GM18858 (cell line): Measurements from ENCODE around the gene CLEC4A.
"Not testable (repeated sequence)": the region's sequence is repeated elsewhere in the genome, so short reads cannot be mapped to it uniquely, and the experiment has no call there.

ENCODE experiments used
- ATAC-seq: cut with Tn5 transposase; IDR thresholded peaks from one replicate; pipeline ENCODE4 v1.9.1; 2021; ENCODE audit not compliant: unreplicated experiment

Gene CLEC4A

GRCh38 chr12:8133636-8134397, 10.4 kb downstream of the CLEC4A start:
- not testable (repeated sequence) for ATAC-seq

GRCh38 chr12:8134398-8134930, 11.0 kb downstream of the CLEC4A start:
- not testable (repeated sequence) for ATAC-seq

DNA sequence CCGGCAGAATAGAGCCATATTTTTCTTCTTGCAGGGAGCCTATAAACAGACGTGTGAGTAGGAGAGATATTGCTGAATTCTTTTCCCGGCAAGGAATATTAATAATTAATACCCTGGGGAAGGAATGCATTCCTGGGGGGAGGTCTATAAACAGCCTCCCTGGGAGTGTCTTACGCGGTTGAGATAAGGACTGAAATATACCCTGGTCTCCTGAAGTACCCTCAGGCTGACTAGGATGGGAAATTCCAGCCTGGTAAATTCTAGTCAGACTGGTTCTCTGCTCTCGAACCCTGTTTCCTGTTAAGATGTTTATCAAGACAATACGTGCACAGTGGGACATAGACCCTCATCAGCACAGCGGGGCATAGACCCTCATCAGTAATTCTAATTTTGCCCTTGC, 18.2 kb downstream of the CLEC4A start:
- ATAC-seq = not testable (repeated sequence)

DNA sequence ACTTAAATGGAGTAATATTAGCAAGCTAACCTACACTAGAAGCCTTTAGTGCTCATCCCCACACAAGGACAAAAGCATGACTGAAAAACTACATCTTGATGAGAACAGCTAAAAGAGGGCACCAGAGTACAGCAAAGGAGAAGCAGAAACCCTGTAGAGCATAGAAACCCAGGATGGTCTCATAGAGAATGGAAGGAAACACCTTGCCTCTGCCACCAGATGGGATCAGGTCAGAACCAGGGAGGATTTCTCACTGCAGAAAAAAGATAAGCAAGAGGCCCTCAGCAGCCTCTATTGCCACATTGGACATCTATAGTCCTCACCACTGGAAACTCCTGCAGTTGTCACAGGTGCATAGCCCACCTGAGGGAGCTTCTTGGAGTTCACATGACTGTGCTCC, 19.8 kb downstream of the CLEC4A start:
- ATAC-seq = no peak

DNA sequence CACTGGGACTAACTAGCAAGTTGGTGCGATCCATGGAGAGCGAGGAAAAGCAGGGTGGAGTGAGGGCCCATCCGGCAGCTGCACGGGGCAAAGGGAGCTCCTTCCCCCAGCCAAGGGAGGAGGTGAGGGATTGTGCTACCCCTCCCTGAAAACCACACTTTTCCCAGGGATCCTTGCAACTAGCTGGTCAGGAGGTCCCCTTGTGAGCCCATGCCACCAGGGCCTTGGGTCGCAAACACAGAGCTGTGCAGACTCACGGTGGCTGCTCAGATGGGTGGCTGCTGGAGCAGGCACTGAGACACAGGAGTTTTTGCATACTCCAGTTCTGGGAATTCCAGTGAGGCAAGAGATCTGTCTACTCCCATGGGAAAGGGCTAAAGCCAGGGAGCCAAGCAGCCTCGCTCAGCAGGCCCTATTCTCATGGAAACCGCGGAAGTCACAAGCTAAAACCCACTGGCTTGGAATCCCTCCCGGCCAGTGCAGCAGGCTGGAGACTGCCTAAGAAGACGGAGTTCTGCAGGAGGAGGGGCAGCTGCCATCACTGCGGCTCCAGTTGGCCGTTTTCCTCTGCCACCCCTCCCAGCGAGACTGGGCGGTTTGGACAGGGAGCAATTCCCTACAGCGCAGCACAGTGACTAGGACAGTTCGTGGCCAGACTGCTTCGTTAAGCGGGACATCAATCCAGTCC, 22.5 kb downstream of the CLEC4A start:
- ATAC-seq = no peak

GRCh38 chr12:8146442-8146771, 23.0 kb downstream of the CLEC4A start:
- ATAC-seq = no peak

DNA sequence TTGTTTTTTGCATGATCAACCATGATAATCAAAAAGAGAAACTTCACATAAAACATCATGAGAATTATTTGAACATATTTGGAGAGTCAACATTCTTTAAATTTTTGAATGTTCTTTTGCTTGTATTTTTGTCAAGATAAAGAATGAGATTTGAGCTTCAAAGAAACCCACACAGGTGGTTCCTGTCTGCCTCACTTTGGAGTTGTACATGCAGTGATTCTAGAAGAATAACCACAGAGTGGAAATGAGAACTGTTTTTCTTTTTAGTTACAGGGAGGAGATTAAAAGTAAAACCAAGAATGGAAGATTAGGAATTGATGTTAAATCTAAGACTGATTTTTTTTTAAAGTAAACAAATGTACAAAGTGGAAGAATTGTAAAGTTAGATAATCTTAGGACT, 31.1 kb downstream of the CLEC4A start:
- no peak for ATAC-seq

DNA sequence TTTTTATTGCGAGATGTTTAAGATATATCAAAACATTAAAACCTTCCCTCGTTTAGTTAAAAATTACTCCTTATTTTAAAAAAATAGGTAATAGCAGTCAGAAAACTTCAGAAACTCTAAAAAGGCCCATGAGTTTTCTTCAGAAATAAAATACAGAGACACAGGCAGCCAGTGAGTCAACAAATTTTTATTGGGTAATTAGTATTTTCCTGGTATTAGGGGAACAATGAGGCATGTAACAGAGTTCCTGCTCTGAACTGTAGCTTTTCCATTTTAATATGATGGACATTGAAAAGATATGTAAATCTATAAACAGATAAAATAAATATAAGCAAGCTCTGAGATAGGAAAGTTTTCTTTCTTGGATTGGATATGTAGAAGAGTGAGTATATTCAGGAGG, 33.0 kb downstream of the CLEC4A start:
- ATAC-seq = no peak

DNA sequence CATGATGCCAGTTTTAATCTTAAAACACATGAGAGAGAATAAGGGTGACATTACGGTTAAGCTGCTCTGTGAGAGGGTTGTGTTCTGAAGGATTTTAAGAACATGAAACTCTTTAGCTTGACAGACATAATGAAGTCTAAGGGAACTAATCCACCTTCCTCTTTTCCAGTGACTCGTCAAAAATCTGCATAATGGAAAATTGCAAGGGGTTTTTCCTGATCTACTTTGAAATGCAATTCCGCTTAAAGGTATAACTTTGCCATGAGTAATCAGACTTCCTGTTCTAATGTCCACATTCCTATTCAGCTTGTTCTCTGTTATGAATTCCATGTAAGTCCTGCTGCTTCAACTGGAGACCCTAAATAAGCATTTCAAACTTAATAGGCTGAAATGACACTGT, 33.4 kb downstream of the CLEC4A start, which contains the start of gene ZNF705A:
Gene ZNF705A, plus strand, starts transcription at position 171 of the 400 bp plus-strand sequence. CDS start 15,611 bp downstream, outside the sequence.
- ATAC-seq = no peak

- ATAC-seq = no peak
Observed at GRCh38 chr12:8157484-8158198, 34.2 kb downstream of the CLEC4A start.

DNA sequence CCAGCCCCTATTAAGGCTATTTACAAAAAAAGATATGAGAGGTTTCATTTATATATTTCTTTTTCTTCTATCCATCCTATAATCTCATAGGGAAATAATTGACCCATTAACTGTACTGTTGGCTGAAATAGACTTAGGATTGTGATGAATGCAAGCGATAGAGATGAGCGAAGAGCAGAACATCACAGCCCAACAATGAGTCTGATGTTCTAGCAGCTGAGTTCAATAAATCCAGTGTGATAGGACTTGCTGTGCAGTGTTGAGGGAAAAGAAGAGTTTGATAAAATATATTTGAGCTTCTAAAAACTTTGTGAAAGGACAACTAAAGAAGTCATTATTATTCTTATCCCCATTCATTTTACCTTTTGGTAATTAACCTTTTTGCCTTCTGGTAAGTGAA, 49.5 kb downstream of the CLEC4A start:
- ATAC-seq = not testable (repeated sequence)

DNA sequence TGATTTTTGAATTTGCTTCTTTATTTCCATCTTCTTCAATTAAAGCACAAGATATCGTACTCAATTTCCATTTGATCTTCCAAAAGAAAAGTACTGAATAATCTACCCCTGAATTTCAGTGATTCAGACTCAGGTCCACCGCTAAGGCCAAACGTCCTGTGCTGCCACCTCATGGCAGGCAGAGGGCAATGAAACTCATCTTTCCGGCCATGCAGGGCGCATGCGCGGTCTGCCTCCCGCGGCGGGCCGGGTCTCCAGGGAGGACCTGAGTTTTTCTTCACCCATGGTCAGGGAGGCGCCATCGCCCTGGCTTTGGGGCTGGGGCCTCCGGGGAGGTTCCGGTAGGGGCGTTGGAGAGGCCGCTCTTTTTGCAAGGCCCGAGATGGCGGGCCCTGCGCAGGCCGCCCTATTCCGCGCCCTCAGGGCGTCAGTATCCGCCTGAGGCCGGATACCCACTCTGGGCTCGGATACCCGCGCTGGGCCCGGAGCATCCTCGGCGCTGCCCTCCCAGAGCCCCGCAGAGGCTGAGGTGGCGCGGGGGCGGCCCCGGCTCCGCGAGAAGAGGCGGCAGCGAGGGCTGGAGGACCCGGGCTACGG, 56.7 kb downstream of the CLEC4A start:
- not testable (repeated sequence) for ATAC-seq

GRCh38 chr12:8181271-8181670, 57.9 kb downstream of the CLEC4A start:
- not testable (repeated sequence) for ATAC-seq

DNA sequence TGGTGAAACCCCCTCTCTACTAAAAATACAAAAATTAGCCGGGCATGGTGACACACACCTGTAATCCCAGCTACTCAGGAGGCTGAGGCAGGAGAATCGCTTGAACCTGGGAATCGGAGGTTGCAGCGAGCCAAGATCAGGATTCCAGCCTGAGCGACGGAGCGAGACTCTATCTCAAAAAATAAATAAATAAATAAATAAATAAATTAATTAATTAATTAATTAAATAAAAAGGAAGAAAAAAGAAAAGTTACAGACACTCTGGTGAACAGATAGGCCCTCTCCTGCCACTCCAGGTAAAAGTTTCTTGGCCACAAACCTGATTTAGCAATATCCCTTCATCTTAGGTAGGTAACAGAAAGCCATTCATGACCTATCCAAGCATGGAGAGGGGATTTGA, 59.5 kb downstream of the CLEC4A start:
- ATAC-seq = not testable (repeated sequence)

DNA sequence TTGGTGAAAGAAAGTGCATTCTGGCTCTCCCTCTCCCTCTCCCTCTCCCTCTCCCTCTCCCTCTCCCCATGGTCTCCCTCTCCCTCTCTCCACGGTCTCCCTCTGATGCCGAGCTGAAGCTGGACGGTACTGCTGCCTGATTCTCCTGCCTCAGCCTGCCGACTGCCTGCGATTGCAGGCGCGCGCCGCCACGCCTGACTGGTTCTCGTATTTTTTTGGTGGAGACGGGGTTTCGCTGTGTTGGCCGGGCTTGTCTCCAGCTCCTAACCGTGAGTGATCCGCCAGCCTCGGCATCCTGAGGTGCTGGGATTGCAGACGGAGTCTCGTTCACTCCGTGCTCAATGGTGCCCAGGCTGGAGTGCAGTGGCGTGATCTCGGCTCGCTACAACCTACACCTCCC, 59.9 kb downstream of the CLEC4A start:
- not testable (repeated sequence) for ATAC-seq

DNA sequence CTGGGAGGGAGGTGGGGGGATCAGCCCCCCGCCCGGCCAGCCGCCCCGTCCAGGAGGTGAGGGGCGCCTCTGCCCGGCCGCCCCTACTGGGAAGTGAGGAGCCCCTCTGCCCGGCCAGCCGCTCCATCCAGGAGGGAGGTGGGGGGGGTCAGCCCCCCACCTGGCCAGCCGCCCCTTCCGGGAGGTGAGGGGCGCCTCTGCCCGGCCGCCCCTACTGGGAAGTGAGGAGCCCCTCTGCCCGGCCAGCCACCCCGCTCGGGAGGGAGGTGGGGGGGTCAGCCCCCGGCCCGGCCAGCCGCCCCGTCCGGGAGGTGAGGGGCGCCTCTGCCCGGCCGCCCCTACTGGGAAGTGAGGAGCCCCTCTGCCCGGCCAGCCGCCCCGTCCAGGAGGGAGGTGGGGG, 60.8 kb downstream of the CLEC4A start:
- not testable (repeated sequence) for ATAC-seq

DNA sequence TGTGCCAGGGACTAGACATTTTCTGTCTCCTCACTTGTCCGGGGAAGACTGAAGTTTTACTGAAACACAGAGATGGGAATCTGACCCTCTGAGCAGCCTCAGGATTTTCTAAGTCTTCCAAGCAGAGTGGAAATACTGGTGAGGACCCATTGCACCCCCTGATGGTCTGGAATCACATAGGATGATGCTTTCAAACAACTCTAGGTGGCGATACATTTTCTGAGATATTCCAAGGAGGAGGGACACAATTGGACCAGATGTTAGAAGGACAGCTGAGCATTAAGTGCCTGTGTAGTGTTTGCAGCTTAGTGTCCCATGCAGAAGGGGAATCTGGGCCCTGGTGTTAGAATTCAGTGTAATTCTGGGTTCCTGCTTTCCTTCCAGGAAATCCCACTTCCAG, 64.7 kb downstream of the CLEC4A start:
- ATAC-seq = not testable (repeated sequence)
